ENCODE results near the gene SWAP70.
A peak's percentile ranks its signal among the peaks of the same experiment; 100 is the strongest.

The SWAP70 gene

GRCh38 chr11:9755561-9756185, 91.8 kb downstream of the SWAP70 start:
- no peak for DNase-seq

- no peak for DNase-seq
Measured at GRCh38 chr11:9756461-9756860, 92.6 kb downstream of the SWAP70 start.

DNA sequence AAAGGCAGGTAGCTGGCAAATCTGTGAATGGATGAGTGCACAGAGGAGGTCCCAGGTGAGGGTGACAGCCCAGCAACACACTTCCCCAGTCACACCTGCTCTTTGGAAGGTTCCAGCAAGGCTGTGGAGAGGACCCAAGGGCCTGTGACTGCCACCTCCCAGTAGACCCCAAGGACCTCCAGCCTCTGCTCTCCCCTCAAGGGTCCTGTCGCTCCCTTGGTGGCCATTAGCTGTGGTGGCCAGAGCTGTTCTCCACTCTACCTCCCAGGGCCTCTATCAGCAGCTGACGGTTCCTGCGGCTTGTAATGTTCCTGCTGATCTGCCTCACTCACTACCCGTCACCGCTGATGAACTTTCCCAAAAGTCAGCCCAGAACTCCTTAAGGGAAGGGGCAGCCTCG, 93.0 kb downstream of the SWAP70 start:
- no peak for DNase-seq

GRCh38 chr11:9757809-9758636, 94.1 kb downstream of the SWAP70 start:
- DNase-seq, result peak; percentile 90

DNA sequence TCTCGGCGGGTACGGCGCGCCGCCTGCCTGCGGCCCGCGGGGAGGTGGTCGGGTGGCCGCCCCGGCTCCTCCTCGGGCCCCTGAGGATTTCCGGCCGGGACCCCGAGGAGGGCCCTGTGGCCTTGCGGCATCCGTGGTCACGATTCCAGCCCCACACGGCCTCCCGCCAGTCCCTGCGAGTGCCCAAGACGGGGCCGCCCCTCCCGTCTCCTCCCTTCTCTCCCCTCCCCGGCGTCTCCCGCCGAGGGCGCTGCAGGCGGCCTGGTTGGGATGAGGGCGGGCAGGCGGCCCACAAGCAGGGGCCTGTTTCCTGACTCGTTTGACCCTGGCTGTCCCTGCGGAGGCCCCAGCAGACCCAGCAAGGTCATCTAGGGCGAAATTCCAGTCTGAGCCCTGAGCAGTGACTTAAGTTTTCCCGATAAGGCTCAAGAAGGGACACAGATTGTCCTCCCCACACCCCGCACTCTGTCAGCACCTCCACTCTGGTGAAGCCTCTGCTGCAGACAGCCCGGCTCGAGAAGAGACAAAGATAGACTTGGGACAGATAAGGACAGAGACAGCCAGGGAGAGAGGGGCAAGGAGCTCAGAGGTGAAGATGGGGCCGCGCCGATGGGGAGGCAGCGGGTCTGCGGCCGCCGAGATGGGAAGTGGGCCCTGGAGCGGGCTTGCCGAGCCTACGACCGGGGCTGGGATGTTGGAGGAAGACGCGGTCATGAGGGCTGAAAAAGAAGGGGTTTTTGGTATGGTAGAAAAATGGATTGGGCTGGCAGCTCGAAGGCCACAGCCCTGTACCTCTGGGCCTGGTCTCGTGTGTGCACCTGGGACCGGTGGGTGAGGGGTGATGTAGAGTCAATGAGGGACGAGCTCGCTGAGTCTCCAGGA, 95.0 kb downstream of the SWAP70 start:
- DNase-seq, result peak; percentile 33

DNA sequence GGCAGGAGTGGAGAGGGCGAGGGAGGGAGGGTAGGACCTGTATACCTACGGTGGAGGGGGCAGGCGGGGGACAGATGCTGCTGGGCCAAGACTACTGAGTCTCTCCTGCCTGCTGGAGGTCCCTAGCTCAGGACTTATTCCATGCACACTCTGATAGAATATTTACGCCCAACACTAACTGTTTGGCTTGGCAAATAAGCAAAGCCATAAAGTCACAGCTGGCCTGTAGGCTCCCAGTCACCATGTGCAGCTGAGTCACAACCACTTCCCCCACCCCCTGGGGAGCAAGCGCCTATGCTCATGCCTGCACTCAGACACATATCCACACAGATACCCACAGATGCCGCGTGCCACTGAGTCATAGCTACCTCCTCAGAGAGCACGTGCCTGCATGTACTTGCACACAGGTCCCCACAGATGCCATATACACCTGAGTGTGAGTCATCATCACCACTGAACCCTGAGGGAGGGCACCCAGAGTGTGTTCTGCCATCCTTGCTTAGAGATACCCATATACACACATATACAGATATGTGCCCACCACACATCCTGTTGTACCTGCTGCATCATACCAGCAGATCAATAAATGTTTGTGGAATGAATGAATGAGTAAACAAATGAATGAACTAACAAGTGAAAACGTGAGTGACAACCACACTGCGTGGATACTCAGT, 95.8 kb downstream of the SWAP70 start:
- DNase-seq, result peak; percentile 67

DNA sequence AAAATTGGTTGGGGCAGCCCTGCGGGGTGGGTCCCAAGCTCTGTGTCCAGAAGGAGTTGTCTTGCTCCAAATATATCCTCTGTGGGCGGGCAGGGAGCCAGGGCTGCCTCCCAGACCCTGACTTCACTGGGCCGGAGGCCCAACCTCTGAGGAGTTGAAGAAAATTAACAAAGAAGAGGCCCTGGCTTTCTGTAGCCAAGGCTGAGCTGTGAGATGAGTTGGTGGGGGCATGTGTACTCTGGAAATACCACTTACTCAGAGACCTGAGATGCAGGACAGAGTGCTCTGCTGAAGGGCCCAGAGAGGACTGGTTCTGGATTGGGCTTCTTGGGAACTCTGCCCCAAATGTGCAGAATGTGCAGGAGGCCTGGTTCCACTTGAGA, 96.3 kb downstream of the SWAP70 start:
- DNase-seq, result no peak

GRCh38 chr11:9761441-9761945, 97.6 kb downstream of the SWAP70 start:
- DNase-seq, result no peak

DNA sequence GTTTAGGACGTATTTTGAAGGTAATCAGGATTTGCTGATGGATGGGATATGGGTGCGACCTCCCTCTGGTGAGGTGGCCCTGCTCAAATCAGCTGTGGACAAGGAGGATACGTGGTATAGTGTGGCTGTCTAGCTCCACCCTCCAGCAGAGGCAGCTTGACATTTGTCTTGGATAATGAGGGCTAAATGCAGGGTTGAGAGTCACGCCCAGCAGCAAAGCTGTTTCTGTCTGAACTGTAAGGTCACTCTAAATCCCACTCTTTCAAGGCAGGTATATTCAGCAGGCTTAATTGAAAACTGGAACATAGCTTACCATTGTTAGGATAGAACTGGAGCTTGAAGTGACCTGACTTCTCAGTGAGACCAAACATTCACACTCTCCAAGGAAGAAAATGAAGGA, 98.7 kb downstream of the SWAP70 start:
- no peak for DNase-seq

GRCh38 chr11:9763301-9763700, 99.4 kb downstream of the SWAP70 start:
- no peak for DNase-seq

DNA sequence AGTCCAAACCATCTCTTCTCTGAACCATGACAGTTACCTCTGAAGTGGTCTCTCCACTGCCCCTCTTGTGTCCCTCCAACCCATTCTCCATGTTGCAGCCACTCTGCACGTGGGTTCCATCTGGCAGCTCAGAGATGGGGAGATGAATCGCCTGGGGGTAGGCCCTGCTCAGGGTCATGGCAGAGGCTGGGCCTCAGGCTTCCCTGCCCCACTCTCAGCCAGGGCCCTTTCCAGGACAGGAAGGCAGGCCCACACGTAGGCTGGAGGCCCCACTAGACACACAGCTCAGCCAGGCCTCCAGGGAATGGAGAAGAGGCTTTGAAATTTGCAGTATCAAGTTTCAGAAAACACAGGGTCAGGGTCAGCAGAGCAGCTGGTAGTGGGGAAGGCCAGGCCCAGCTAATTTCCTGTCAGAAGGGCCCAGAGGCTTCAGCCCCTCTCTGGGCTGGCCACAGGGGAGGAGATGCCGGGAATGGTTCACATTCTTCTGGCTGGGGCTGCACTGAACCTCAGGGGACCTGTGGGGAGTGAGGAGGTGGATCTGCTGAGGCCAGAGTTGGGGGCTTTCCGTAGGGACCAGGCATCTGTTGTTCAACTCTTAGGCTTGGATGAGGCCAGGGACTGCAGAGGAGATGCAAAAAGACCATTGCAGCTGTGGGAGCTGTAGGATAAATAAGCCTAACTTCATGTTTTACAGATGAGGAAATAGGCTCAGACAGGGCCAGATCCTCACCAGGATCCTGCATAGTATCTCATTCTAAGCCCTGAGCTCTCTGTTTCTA, 101.6 kb downstream of the SWAP70 start:
- no peak for DNase-seq

GRCh38 chr11:9769621-9770020, 105.7 kb downstream of the SWAP70 start:
- no peak for DNase-seq

DNA sequence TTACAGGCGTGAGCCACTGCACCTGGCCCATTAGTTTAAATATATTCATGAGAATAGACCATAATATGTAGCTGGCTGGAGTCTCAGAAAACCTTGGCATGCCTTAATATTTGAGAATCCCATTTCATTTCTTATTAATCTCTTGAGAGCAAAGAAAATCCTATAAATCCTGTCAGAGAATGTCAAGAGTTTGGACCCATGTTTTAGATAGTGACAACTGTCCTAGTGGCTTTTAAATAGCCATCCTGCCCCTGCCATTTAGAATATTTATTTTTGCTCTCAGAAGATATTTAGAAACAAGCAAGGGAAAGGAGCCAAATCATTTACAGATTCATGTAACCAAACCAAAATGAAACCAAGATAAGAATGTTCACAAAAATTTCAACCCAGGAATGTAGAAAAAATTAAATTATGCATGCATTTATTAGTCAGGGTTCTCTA, 107.2 kb downstream of the SWAP70 start:
- DNase-seq, result no peak

- no peak for DNase-seq
Measured at GRCh38 chr11:9772218-9772617, 108.3 kb downstream of the SWAP70 start.

DNA sequence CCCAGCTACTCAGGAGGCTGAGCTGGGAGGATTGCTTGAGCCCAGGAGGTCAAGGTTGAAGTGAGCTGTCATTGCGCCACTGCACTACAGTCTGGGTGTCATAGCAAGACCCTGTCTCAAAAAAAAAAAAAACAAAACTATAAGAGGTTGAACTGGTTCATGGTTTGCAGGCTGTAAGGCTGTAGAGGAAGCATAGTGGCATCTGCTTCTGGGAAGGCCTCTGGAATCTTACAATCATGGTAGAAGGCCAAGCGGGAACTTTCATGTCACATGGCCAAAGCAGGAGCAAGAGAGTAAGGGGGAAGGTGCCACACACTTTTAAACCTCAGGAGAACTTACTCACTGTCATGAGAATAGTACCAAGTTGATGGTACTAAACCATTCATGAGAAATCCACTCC, 109.6 kb downstream of the SWAP70 start:
- no peak for DNase-seq

- DNase-seq, result no peak
Measured at GRCh38 chr11:9774109-9774508, 110.2 kb downstream of the SWAP70 start.

GRCh38 chr11:9774591-9775397, 110.9 kb downstream of the SWAP70 start:
- DNase-seq, result no peak

DNA sequence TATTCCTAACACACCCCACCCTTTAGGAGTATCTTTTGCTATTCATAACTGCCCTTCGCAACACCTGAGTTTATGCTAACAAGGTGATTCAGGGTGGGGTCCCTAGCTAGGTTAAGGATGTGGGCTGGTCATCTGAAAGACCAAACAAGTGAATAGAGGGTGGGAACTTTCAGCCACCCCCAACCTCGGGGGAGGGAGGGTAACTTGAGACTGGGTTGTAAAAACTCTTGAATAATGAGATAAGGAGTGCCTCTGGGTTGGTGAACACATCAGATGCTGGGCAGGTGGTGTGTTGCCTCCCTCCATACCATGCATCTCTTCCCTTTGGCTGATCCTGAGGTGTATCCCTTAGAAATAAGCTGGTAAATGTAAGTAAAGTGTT, 111.5 kb downstream of the SWAP70 start:
- no peak for DNase-seq

DNA sequence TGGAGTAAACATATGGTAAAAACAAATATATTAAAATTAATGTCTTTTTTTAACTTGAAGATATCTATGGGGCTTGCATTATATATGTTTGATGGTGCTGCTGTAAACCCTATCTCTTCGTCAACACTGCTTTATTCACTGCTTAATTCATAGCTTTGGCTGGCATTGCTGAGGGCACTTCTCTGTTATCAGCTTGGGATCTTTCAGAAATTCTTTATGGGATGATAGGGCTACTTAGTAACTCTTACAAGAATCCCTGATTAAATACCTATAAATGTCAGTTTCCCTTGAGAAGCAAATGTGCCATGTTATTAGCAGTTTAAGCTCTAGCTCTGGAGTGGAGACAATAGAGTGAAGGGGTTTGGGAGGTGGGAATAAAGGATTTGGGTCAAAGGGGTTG, 112.3 kb downstream of the SWAP70 start:
- no peak for DNase-seq

DNA sequence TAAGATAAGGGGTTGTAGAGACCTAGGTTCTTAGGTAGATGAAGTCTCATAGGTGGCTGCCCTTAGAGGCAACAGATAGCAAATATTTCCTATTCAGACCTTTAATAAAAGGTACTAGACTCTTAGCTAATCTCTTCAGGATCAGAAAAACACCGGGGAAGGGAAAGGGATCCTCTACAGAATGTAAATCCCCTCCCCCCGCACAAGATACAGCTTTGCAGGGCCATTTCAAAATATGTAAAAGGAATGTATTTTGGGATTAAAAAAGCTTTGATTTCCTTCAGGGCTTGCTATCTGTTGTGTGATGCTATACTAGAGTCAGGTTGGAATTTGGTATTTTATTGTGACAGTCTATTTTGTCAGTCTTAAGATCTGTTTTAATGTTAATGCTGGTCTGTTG, 113.2 kb downstream of the SWAP70 start:
- DNase-seq, result no peak

DNA sequence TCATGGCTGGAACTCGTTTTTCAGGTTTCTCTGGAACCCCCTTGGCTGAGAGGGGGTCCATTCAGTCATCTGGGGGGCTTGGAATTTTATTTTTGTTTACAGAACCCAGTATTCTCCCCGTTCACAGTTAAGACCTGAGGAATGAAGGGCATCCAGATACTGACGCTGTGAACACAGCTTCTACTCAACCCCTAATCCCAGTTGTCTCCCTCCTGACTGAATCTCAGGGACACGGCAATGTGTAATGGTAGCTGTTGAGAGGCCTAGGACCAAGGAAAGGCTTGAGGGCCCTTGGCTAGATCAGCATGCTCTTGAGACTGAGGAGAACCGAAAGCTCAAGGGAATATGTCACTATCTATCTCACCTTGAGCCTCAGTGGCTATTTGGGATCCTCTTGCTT, 113.6 kb downstream of the SWAP70 start:
- no peak for DNase-seq
